Activated CD8-positive, alpha-beta T cell treated with anti-CD3 and anti-CD28 coated beads for 36 hours (primary cell): ENCODE data around the gene DNAJC27. TPM values are rescaled to one million over a fixed set of nuclear protein-coding genes. Genes with fewer than 3 reads are reported as not detected.
A peak's percentile ranks its signal among the peaks of the same experiment; 100 is the strongest.

Experiments used
- ATAC-seq: fragments of 200-7000 bp; cut with Tn5 transposase; one replicate; pipeline ENCODE4 v1.10.0; 2021; ENCODE audit warnings: mild to moderate bottlenecking, moderate library complexity
- CTCF ChIA-PET: fragments of 350-600 bp; sonication (Branson Sonifier 250); formaldehyde crosslinking; loops from one replicate; lab custom pipeline; 2021; ENCODE audit warnings: antibody characterized with exemption; lab: Charles Lee
- POLR2A ChIA-PET: fragments of 350-600 bp; sonication (Branson Sonifier 250); formaldehyde crosslinking; loops from one replicate; lab custom pipeline; 2021; ENCODE audit warnings: antibody characterized with exemption; lab: Charles Lee
- DNase-seq: peaks from one replicate; pipeline ENCODE4 v3.0.0-alpha.2; 2020
- H3K27ac Mint-ChIP-seq: one replicate; pipeline ENCODE4 v1.8.0; 2021; ENCODE audit warnings: mild to moderate bottlenecking, mixed read lengths
- H3K27me3 Mint-ChIP-seq: one replicate; pipeline ENCODE4 v1.8.0; 2021; ENCODE audit warnings: mixed read lengths
- H3K36me3 Mint-ChIP-seq: one replicate; pipeline ENCODE4 v1.8.0; 2021; ENCODE audit warnings: low read depth, mixed read lengths
- H3K4me1 Mint-ChIP-seq: one replicate; pipeline ENCODE4 v1.8.0; 2021; ENCODE audit warnings: low read depth, mixed read lengths
- H3K4me3 Mint-ChIP-seq: one replicate; pipeline ENCODE4 v1.8.0; 2021; ENCODE audit warnings: mild to moderate bottlenecking, moderate library complexity, mixed read lengths
- H3K9me3 Mint-ChIP-seq: one replicate; pipeline ENCODE4 v1.8.0; 2021; ENCODE audit warnings: mixed read lengths
- intact Hi-C: fragments of 100-400 bp; cut with micrococcal nuclease; formaldehyde crosslinking; loops from one replicate; pipeline ENCODE4 v1.10.0; 2022
- total RNA-seq, 2 experiments: library from RNA; stranded (reverse); gene quantifications; one replicate each; pipeline ENCODE4 v1.2.3, GENCODE V29; 2021
- TF ChIP-seq, protein P1 (sequence below): fragments of 200-600 bp; IDR thresholded peaks from one replicate; pipeline ENCODE4 v1.8.0; 2022; ENCODE audit warnings: antibody characterized with exemption, mild to moderate bottlenecking

DNAJC27 gene
- total RNA-seq, 2 experiments from 2014 or later, result 5.2 to 6.6 TPM

DNA sequence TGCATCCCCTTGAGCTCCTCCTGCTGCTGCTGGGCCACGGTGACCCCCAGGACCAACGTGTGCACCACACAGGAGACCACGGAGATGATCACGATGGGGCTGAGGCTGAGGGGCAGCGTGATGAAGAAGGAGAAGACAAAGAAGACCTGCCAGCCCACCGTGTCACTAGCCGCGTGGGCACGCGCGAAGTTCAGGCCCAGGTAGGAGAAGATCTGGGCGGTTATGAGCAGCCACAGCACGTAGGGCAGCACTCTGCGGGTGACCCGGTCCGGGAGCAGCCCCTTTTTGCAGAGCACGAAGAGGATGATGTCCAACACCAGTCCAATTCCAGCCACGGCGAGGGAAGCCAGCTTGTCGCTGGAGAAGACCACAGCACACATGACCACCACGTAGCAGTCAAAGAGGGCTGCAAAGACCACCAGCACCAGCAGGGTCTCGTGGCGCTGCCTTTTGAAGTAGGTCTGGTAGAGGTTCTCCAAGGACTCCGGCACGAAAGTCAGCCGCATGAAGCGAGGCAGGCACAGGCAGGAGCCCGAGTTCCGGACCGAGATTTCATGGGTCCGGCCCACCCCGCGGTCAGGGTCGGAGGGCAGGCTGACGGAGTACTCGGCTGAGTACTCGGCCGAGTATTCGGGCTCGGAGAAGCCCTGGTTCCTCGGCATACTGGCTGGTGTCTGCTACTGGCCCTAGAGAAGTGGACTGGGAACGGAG is 53.3 kb downstream of the DNAJC27 start:
- Mint-ChIP-seq H3K36me3 (peaks cover 29% of the 10 kb centered on the region), H3K27me3 (no peaks in the 10 kb centered on the region), H3K4me1 (peaks cover 38% of the 10 kb centered on the region), H3K9me3 (no peaks in the 10 kb centered on the region), H3K27ac (peak overlapping the region; percentile 88), H3K4me3 (peak overlapping the region; percentile 89)
- ATAC-seq (no peak), DNase-seq (no peak)
- intact Hi-C loops, result no loop called here
- TF ChIP-seq, protein P1, sequence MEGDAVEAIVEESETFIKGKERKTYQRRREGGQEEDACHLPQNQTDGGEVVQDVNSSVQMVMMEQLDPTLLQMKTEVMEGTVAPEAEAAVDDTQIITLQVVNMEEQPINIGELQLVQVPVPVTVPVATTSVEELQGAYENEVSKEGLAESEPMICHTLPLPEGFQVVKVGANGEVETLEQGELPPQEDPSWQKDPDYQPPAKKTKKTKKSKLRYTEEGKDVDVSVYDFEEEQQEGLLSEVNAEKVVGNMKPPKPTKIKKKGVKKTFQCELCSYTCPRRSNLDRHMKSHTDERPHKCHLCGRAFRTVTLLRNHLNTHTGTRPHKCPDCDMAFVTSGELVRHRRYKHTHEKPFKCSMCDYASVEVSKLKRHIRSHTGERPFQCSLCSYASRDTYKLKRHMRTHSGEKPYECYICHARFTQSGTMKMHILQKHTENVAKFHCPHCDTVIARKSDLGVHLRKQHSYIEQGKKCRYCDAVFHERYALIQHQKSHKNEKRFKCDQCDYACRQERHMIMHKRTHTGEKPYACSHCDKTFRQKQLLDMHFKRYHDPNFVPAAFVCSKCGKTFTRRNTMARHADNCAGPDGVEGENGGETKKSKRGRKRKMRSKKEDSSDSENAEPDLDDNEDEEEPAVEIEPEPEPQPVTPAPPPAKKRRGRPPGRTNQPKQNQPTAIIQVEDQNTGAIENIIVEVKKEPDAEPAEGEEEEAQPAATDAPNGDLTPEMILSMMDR, result no peak
- CTCF ChIA-PET, result interaction anchor here (1.2 to 1.5 kb wide), 2 partner anchors 91 to 278 kb away, joined by 3 read pairs; no protein-coding TSS in a partner anchor
- POLR2A ChIA-PET, result interaction anchor here (0.7 to 2.8 kb wide), 3 partner anchors 10 to 355 kb away, joined by 3 to 9 read pairs (median 3); no protein-coding TSS in a partner anchor

DNA sequence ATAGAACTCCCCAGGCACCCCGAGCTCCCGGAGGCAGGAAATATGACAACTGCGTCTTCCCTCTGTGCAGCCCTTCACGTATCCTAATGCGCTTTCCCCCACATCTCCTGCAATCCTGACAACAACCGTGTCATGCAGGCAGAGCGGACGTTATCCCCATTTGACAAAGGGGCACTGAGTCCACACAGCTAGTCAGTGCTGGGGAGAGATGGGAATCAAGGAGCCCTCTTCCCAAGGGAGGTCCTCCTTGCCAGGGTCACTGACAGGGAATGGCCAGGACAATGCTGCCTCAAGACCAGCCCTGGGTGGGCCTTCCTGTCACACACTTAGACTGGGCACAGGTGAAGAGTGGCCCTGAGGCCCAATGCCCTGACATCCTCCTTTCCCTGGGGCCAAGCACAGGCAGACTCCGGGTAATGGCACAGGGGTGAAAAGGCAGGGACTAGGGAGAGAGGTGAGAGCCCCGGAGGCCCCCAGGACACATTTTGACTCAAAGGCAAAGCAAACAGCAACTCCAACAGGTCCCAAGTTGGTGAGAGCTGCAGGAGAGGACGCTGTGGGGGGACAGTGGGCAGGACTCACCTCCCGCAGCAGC is 53.9 kb downstream of the DNAJC27 start:
- CTCF ChIA-PET, result interaction anchor here (1.2 to 1.5 kb wide), 2 partner anchors 90 to 279 kb away, joined by 3 read pairs; no protein-coding TSS in a partner anchor
- H3K9me3 Mint-ChIP-seq, result no peaks in the 10 kb centered on the region
- H3K27me3 Mint-ChIP-seq, result no peaks in the 10 kb centered on the region
- ATAC-seq, result no peak
- peaks cover 38% of the 10 kb centered on the region for H3K4me1 Mint-ChIP-seq
- POLR2A ChIA-PET, result interaction anchor here (1.0 to 2.8 kb wide), 2 partner anchors 10 to 355 kb away, joined by 3 to 9 read pairs; no protein-coding TSS in a partner anchor
- DNase-seq, result no peak
- peak overlapping the region; percentile 89 for H3K4me3 Mint-ChIP-seq
- TF ChIP-seq, protein P1, result no peak
- H3K27ac Mint-ChIP-seq, result no peak overlapping the region
- peaks cover 32% of the 10 kb centered on the region for H3K36me3 Mint-ChIP-seq
- intact Hi-C loops, result no loop called here

DNA sequence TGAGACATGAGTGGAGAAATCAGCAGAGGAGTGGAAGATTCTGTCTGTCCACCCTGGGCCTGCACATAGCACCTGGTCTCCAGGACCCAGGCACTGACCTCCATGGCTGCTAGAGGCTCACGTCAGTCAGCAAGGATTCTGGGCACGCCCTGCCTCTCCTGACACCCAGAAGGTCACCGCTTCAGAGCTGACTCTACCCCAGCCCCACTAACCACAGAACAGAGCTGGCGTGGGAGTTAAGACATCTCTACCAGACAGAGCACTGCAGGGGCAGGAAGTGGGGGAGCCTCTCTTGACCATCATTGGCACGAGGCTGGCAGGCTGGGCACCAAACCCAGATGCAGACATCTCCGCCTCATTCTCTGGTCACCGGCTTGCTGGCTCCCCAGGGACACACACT is 54.7 kb downstream of the DNAJC27 start:
- TF ChIP-seq, protein P1, result no peak
- Mint-ChIP-seq H3K4me1 (peaks cover 38% of the 10 kb centered on the region), H3K9me3 (no peaks in the 10 kb centered on the region), H3K27ac (no peak overlapping the region), H3K27me3 (no peaks in the 10 kb centered on the region), H3K36me3 (peaks cover 36% of the 10 kb centered on the region), H3K4me3 (peak overlapping the region; percentile 89)
- DNase-seq (peak; percentile 89), ATAC-seq (peak; percentile 67)
- POLR2A ChIA-PET, result interaction anchor here (2.8 kb wide), 1 partner anchor 11 kb away, joined by 9 read pairs; no protein-coding TSS in a partner anchor
- intact Hi-C loops, result no loop called here
- CTCF ChIA-PET, result interaction anchor here (1.1 to 1.2 kb wide), 2 partner anchors 46 to 279 kb away, joined by 3 read pairs; no protein-coding TSS in a partner anchor

DNA sequence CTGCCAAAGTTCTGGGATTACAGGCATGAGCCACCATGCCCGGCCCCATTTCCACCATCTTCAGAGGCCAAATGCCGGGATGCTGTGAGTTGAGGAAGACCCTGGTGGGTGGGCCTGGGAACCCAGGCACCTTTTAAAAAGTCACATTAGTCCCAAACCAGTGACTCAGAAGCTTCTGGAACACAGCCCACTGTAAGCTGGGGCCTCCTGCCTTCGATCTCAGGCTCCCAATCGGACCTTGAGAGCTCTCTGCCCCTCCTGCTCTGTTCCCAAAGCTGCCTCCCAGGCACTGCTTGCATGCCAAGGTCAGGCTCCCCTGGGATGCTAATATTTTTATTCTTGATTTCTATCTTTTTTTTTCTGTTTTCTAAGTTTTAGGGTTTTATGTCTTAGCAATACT is 56.0 kb downstream of the DNAJC27 start:
- Mint-ChIP-seq H3K4me1 (peaks cover 35% of the 10 kb centered on the region), H3K4me3 (no peak overlapping the region), H3K27me3 (no peaks in the 10 kb centered on the region), H3K27ac (no peak overlapping the region), H3K36me3 (peaks cover 44% of the 10 kb centered on the region), H3K9me3 (no peaks in the 10 kb centered on the region)
- DNase-seq (no peak), ATAC-seq (no peak)
- intact Hi-C loops, result no loop called here
- TF ChIP-seq, protein P1, result no peak
- CTCF ChIA-PET, result interaction anchor here (1.5 kb wide), 1 partner anchor 15 kb away, joined by 4 read pairs; no protein-coding TSS in a partner anchor
- POLR2A ChIA-PET, result no interaction called here
